HG02763 (cell line): ENCODE results near the gene ITIH4.

Experiments
- ATAC-seq: cut with Tn5 transposase; IDR thresholded peaks from one replicate; pipeline ENCODE4 v1.9.1; 2021; ENCODE audit warnings: mild to moderate bottlenecking, moderate library complexity; ENCODE audit not compliant: unreplicated experiment

The ITIH4 gene

GRCh38 chr3:52771702-52772101 lies 58.8 kb downstream of the ITIH4 start:
- no peak for ATAC-seq

GRCh38 chr3:52771334-52771681 lies 59.2 kb downstream of the ITIH4 start:
- no peak for ATAC-seq

- peak; percentile 97 for ATAC-seq
Observed at GRCh38 chr3:52770496-52771333, 59.8 kb downstream of the ITIH4 start, which contains the start of gene NEK4. Gene NEK4 (minus strand): TSS chr3:52770940. CDS start chr3:52770746, 194 bp downstream.

GRCh38 chr3:52769786-52770455 lies 60.6 kb downstream of the ITIH4 start:
- no peak for ATAC-seq

- no peak for ATAC-seq
Observed at GRCh38 chr3:52763466-52763865, 67.0 kb downstream of the ITIH4 start.
